Right lung (tissue), 5 donors: Measurements from ENCODE around the gene RBMS1. TPM values are rescaled to one million over a fixed set of nuclear protein-coding genes. Genes with fewer than 3 reads are reported as not detected.
"Not testable (repeated sequence)": the region's sequence is repeated elsewhere in the genome, so short reads cannot be mapped to it uniquely, and the experiment has no call there.

Source experiments
- DNase-seq, 2 donors: peaks; one replicate each; pipeline ENCODE4 v3.0.0-alpha.2; 2013
- polyA plus RNA-seq, 5 donors: library from polyadenylated mRNA; unstranded; fragments of 120-200 nt; gene quantifications; one replicate each; pipeline versions ENCODE4 v1.2.1 to v1.2.3, GENCODE V29; 2013; ENCODE audit warnings: inconsistent platforms in 1 of 5, low replicate concordance in 1 of 5; ENCODE audit not compliant: insufficient read length in 5 of 5, insufficient read depth in 1 of 5

The RBMS1 gene
- polyA plus RNA-seq, 5 donors = 73.1 to 146 (median 115) TPM

DNA sequence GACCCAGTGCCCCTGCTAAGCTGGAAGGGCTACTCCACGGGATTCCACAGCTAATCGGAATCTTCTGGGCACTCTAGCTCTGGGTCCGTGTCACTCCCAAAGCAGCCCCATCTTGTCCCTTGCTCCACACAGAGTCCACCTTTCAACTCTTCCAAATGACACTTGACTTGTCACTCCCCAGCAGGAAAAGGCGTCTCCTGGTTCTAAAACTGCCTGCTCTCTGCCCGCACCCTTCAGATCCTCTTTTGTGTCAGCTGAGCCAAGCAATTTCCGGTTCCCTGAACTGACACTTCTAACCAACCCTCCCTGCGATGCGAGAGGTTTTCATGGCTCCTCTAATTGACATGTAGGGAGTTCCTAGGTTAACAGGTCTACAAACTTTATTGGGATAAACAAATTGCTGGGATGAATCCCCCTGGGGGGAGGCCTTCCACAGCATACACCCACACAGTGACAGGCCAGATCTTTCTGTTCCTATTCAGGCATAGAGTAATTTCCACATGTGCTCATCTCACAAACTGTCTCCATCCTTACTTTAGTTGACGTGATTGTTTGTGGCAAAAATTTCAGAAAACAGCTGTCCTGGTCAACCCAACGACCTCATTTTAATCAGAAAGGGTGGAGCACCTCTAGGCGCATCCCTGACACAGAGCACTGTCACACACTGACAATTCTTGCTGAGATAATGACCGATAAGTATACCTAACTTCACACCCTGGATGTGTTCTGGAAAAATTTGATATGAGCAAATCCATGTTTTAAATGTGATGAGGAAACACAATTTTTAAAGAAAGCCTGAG is 104.9 kb downstream of the RBMS1 start:
- DNase-seq = no peak

DNA sequence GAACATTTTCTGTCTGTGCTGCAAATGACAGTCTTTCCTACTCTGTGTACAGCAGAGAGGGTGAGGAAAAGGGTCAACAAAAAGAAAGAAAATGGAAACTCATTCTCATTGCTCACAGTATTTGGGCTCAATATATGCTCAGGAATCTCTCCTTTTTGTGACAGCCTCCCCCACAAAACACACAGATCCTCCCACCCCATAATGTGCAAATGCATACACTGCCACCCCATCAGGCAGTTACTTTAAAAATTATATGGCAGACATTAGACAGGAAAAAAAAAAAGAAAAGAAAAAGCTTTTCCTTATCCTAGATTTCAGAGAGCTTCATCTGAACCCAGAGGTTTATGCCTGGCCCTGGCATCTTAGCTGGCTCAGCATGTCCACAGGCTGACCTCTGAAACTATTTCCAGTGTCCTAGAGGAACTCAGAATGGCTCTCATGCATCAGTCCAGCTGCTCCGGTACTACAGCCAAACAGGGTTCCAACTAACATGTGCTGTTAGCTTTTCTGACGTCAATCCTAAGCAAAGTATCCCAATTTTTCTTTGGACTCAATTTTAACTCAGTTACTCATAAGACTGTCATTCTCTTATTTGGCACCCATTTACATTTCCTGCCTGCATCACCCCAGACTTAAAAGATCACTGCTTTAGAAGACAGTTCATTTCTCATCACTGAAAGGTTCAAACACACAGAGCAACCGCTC is 105.9 kb downstream of the RBMS1 start:
- DNase-seq = peak; percentile 75 to 82

DNA sequence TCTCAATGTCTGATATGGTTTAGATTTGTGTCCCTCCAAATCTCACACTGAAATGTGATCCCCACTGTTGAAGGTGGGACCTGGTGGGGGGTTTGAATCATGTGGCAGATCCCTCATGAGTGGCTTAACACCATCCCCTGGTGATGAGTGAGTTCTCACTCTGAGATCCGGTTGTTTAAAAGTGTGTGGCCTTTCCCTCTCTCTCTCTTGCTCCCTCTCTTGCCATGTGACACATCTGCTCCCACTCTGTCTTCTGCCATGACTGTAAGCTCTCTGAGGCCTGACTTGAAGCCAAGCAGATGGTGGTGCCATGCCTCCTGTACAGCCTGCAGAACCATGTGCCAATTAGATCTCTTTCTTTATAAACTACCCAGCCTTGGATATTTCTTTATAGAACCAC is 108.8 kb downstream of the RBMS1 start:
- DNase-seq = no peak

DNA sequence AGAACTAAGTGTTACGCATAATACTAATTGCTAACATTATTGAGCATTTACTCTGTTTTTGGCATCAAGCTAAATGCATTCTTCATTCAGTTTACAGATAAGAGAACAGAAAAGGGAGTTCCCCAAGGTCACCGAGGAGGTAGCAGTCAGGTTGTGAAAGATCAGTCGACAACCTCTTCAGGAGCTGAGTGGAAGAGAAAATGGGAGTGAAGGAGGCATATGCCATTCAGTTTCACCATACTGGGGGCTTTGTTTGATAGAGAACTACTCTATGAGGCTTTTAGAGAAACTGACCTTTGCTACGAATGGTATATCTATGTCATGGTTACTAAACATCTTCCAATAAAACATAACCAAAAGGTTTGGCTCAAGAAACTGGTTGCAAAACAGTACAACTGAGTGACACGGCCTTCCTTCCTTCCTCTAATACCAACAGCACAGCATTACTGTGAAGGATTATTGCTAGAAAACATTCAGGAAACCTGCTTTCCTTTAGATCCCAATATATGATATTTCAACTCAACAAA is 112.1 kb downstream of the RBMS1 start:
- DNase-seq = no peak

GRCh38 chr2:160380611-160381010 is 113.0 kb downstream of the RBMS1 start:
- no peak for DNase-seq

- no peak for DNase-seq
Measured at GRCh38 chr2:160380000-160380570, 113.5 kb downstream of the RBMS1 start.

- peak; percentile 43 to 49 for DNase-seq
Measured at GRCh38 chr2:160379399-160379798, 114.2 kb downstream of the RBMS1 start.

DNA sequence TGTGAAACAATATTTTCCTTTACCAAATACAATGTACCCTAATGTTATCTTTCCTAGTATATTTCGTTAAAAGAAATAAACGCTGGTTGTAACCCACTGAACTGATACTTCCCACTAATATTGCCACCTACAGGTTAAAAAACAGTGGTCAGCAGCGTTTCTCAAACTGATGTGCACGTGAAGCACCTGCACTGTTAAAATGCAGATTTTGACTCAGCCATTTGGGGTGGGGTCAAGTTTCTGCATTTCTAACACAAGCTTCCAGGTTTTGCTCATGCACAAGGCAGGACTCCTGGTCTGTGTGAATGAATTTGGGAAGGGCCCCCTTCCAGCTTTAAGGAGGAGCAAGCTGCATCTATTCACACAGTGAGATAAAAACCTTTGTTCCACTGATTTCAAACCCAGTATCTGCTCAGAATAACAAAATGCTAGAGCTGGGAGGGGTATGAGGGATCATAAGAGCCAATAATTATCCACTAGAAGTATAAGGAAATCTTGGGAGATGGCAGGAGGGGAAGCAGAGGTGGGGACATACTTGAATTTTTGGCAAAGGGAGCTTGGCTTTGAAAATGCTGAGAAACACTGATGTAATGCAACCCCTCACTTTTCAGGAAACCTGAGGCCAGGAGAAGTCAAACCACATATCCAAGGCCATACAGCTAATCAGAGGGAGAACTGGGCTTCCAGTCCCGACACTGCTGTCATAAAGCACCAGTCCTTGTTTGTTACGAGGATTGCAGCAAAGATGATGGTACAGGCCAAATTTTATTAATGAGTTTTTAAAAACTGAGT is 116.2 kb downstream of the RBMS1 start:
- DNase-seq = no peak

DNA sequence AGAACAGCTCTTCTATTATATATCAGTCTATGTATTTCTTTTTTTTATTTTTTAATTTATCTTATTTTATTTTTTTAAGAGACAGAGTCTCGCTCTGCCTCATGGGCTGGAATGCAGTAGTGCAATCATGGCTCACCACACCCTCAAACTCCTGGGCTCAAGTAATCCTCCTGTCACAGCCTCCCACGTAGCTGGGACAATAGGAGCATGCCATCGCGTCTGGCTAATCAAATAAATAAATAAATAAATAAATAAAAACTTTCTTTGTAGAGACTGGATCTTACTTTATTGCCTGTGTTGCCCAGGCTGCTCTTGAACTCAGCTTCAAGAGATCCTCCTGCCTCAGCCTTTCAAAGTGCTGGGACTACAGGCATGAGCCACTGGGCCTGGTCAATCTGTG is 117.0 kb downstream of the RBMS1 start:
- no peak for DNase-seq

DNA sequence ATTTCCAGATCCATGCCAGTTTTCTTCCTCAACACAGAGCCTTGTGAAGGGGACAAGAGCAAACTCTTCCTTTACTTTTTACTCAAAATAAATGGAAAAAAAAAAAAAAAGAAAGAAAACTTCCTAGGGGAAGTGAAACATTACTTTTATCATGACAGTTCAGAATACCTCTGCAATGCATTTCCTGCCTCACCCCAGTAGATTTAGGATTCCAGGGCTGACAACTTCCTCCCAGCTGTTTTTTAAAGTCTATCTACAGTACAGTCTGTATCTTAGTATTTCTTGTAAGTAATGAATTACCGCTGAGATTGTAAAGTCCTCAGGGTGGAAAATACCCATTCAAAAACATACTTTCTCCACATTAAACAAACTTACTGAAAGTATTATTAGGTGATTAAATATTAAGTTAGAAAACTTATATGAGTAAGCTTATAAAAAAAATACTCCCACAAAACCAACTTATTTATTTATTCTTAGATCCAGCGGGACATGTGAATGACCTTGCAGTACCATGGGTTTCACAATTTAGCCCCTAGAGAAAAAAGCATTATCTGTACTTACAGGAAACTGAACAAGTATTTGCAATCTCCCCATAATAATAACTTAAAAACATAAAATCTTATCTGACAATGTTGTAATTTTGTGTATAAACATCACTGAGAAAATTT is 117.7 kb downstream of the RBMS1 start:
- DNase-seq = no peak

DNA sequence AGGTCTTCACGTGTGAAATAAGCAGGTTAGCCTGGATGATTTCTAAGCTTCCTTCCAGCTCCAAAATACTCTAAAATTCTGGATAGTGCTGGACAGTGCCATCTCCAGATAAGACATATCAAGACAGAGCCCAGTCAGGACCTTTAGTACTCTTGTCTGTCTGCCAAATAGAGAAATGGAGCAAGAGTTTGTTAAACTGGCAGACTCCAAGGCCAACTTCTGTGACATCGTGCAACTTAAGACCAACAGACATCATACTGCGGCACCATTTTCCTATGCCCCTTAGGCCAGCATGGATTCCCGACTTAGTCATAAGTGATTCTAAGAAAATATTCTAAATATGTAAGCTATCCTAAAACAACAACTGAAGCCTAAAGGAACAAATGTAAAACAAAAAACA is 118.6 kb downstream of the RBMS1 start:
- no peak for DNase-seq

DNA sequence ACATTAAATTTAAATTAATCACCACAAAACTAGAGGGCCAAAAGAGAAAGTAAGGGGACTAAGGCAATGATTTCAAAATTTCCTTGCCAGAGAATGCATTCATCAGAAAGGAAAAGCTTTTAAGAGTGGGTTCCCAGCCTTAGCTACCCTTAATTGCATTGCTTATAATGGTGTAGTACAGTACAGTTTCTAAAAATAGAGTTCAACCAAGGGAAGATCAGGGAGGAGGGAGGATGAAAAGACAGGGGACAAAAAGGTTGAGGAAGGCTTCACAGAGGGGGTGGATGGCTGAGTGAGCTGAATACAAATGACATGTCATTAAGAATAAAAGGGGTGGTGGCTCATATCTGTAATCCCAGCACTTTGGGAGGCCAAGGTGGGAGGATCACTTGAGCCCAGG is 119.9 kb downstream of the RBMS1 start:
- no peak for DNase-seq

- DNase-seq = no peak
Measured at GRCh38 chr2:160373263-160373662, 120.3 kb downstream of the RBMS1 start.

- no peak for DNase-seq
Measured at GRCh38 chr2:160372585-160372984, 121.0 kb downstream of the RBMS1 start.

DNA sequence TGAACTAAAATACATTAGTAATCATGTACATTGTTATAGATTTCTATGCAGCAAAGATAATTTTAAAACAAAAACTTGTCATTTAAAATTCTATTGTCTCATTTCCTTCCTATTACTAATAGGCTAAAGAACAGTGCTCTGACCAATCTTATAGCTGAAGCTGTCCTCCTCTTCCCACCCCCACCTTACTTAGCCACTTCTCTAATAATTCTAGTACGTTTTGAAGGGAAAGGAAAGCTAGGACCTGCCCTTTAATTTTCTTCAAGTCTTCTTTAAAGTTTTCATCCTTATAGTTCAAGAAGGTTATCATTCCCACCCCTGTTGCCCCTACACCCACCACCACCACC is 121.6 kb downstream of the RBMS1 start:
- DNase-seq = no peak

GRCh38 chr2:160371251-160372009 is 122.2 kb downstream of the RBMS1 start:
- no peak for DNase-seq

DNA sequence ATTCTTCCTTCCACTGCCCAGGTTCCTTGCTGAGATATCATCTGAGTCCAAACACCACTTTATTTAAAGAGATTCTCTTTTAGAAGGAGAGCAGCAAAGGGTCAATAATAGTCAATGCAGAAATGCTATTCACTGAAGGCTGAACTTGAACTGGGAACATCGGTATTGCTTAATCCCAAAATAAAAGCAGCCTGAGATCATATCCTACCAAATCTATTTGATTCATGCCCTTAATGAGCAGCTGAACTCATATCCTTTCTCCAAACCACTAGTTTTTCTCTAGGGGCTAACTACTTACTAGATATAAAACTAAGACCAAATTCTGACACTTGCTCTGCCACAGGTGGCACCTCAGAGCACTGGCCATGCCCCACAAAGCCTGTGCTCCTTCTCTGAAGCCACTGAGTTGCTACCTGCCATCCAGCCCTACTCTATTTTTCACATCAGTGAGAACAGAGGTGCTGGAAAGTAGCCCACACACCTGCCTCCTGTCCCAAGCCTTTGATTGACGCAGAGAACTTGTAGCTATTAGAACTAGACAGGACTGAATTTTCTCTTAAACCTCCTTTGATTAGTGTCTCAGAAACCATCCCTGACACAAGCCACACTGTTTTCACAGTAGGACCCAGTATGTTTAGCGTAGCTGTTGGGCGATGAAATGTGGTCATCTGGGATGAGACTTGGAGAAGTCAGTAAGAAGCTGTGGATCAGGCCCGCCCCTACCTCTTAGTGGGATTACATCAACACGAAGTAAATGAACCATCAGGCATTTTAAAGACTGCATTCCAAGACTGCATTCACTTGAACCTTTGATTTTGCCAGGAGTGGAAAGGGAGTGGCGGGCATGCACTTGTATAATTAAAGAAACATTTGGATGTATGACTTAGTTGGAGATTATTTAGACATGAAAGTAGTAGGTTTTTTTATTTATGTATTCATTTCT is 124.3 kb downstream of the RBMS1 start:
- no peak for DNase-seq

DNA sequence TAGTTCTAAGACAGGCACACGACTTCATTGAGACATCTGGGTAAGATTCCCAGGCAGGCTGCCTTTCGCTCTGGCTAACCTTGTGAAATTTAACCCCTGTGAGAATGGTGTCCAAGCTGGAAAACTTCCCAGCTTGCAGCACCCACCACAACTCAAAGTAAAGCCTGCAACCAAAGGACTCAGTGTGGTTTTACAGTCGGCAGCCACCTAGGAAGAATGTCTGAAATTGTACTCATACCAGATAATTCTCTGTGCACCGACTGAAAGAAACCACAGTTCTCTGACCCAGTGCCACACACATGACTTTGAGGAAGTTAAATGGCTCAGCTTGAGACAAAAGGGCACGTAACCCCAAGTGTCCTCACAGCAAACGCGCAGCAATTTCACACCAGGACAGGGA is 125.7 kb downstream of the RBMS1 start:
- DNase-seq = no peak

DNA sequence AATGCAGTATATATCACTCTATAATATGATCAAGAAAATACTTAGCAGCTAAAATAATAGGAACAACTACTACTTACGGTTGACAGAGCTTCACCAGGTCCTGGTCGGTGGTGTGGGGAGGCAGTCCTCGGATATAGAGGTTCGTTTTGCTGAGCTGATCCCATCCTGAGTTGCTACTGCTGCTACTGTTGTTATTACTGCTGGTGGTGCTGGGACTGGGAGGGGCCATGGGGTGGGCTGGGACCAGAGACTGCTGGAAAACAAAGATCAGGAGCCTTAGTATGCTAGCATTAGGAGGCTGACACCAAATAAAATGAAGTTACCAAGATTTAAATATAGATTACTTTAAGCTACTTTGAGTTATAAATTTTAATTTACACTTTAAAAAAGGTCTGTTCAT is 126.5 kb downstream of the RBMS1 start:
- not testable (repeated sequence) for DNase-seq

GRCh38 chr2:160366474-160366873 is 127.1 kb downstream of the RBMS1 start:
- DNase-seq = no peak
